Peyer's patch (tissue), 4 donors: ENCODE data around the gene C17orf67.

Experiments used
- CTCF ChIP-seq, 6 experiments: fragments of 450-650 bp in 4 of 6; fragments of 200-600 bp in 2 of 6; sonication (generic) in 1 of 6; IDR thresholded peaks; one replicate each; pipeline ENCODE4 v1.5.1; 2017 to 2019; ENCODE audit warnings: antibody characterized with exemption in 6 of 6, mild to moderate bottlenecking in 3 of 6, moderate library complexity in 1 of 6
- POLR2A ChIP-seq, 2 donors: fragments of 450-650 bp; IDR thresholded peaks; one replicate each; pipeline ENCODE4 v1.5.1; 2017; ENCODE audit warnings: antibody characterized with exemption in 2 of 2, mild to moderate bottlenecking in 2 of 2, moderate library complexity in 2 of 2

- TF ChIP-seq CTCF (IDR thresholded peaks at IDR 0.05) (no peak), POLR2A (IDR thresholded peaks at IDR 0.05) (no peak)
Measured at GRCh38 chr17:56817066-56817465, 16.7 kb downstream of the C17orf67 start.
